ENCODE measurements around the gene DBNDD2. TPM values are rescaled to one million over a fixed set of nuclear protein-coding genes. Genes with fewer than 3 reads are reported as not detected.

DBNDD2 gene, protein sequence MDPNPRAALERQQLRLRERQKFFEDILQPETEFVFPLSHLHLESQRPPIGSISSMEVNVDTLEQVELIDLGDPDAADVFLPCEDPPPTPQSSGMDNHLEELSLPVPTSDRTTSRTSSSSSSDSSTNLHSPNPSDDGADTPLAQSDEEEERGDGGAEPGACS
- 10.9 and 13.1 TPM in 2 replicates for polyA plus RNA-seq (2013)

DNA sequence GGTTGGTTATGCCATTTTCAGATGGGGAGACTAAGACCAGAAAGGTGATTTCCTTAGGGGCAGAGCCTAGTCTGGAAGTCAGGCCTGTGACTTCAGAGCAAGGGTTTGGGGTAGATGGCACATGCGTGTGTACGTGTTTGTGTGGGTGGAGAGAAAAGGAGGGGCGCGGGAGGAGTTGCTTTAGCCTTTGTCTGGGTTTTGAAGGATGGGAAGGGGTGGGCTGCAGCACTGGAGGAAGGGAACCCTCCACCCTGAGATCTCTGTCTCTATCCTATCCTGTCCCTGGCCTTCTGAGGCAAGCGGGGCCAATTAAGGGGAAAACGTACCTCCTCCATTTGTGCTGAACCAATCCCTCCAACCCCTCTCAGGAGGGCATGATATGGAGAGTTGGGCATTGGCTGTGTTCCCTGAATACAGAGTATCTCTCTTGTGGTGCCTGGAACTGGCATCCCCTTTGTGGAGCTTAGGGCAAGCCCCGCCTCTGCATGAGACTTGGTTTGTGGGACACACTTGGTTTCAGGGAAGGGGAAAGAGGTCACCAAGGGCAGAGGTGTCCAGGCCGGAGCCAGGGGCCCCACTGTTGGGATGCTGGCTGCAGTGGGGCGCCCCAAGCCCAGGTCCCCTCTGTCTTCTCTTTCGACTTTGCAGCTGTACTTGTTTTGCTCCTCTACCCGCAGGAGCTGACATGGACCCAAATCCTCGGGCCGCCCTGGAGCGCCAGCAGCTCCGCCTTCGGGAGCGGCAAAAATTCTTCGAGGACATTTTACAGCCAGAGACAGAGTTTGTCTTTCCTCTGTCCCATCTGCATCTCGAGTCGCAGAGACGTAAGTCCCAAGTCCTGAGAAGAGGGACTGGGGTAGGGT is at the start of gene DBNDD2:
Gene DBNDD2 (plus strand): TSS at position 507 of the 863 bp plus-strand sequence. CDS start 179 bp downstream, at position 686.
- H3K4me3 ChIP-seq (ENCODE audit: low read depth, low read length) = peak within 1 kb of the TSS; percentile 76
- H3K14ac ChIP-seq (ENCODE audit: low read length) = no peak within 1 kb of the TSS
- H3K9me3 ChIP-seq (ENCODE audit: insufficient read depth, low read depth, low read length) = no peaks in the 10 kb centered on the region
- H2AFZ ChIP-seq (ENCODE audit: insufficient read depth, low read length, poor library complexity) = no peak within 1 kb of the TSS
- H3K79me2 ChIP-seq (ENCODE audit: control insufficient read depth, insufficient read depth, low read length, poor library complexity) = peaks cover 9% of the 10 kb centered on the region
- H3K79me1 ChIP-seq (ENCODE audit: low read length) = peaks cover 6% of the 10 kb centered on the region
- no CpG with 5 or more reads among the region's 21 CpGs for WGBS (ENCODE audit: extremely low coverage, insufficient coverage, insufficient read length)
- no peak within 1 kb of the TSS for H3K4ac ChIP-seq (ENCODE audit: low read depth, low read length)
- no peak within 1 kb of the TSS for H3K27ac ChIP-seq (ENCODE audit: low read depth, low read length)
- no peak within 1 kb of the TSS for H2BK120ac ChIP-seq (ENCODE audit: insufficient read depth, low read length, poor library complexity)
- H3K4me2 ChIP-seq (ENCODE audit: low read length) = peak within 1 kb of the TSS; percentile 99
- H2AK5ac ChIP-seq (ENCODE audit: low read length) = no peak within 1 kb of the TSS
- H2BK12ac ChIP-seq (ENCODE audit: low read length) = no peak within 1 kb of the TSS
- H3K4me1 ChIP-seq (ENCODE audit: control insufficient read depth in 1 of 2, insufficient read depth in 2 of 2, low read length in 2 of 2) = peaks cover 6 to 15% of the 10 kb centered on the region in 2 experiments
- peak within 1 kb of the TSS; percentile 10 for H3K9ac ChIP-seq (ENCODE audit: low read length)
- H3K36me3 ChIP-seq (ENCODE audit: control insufficient read depth in 1 of 2, insufficient read depth in 2 of 2, low read length in 2 of 2) = peaks cover 4 to 5% of the 10 kb centered on the region in 2 experiments
- no peak within 1 kb of the TSS for H3K18ac ChIP-seq (ENCODE audit: low read length)
- H2BK5ac ChIP-seq (ENCODE audit: low read depth, low read length, poor library complexity) = no peak within 1 kb of the TSS
- DNase-seq = peak in 1 of 2 donors; percentile 33
- H4K12ac ChIP-seq (ENCODE audit: low read depth, low read length) = no peak within 1 kb of the TSS
- H4K91ac ChIP-seq (ENCODE audit: low read depth, low read length) = peak within 1 kb of the TSS; percentile 79
- H3K23ac ChIP-seq (ENCODE audit: low read length) = no peak within 1 kb of the TSS
- H4K8ac ChIP-seq (ENCODE audit: low read depth, low read length) = no peak within 1 kb of the TSS
- H3K27me3 ChIP-seq (ENCODE audit: insufficient read depth, low read length) = peaks cover 7% of the 10 kb centered on the region

DNA sequence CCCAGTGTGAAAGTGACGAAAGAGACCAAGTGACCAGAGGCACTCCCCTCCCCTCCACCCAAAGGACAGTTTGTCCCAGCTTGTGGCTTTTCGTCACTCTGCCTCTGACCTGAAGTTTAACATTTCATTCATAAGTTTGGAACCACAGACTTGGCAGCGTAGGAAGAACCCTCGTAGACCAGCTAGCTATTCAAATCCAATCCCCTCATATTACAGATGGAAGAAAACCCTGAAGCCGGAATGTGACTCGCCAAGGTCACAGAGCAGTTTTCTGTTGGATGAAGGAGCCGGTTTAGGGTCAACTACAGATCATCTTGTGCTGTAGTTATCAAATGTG is 49.1 kb upstream of the DBNDD2 start:
- H3K79me2 ChIP-seq (ENCODE audit: control insufficient read depth, insufficient read depth, low read length, poor library complexity) = peaks cover 7% of the 10 kb centered on the region
- H3K14ac ChIP-seq (ENCODE audit: low read length) = peak overlapping the region; percentile 39
- peaks cover 26% of the 10 kb centered on the region for H3K79me1 ChIP-seq (ENCODE audit: low read length)
- H3K27ac ChIP-seq (ENCODE audit: low read depth, low read length) = peak overlapping the region; percentile 78
- H2AK5ac ChIP-seq (ENCODE audit: low read length) = peak overlapping the region; percentile 85
- no peak overlapping the region for H3K4ac ChIP-seq (ENCODE audit: low read depth, low read length)
- no peak overlapping the region for H3K4me2 ChIP-seq (ENCODE audit: low read length)
- H3K4me1 ChIP-seq (ENCODE audit: control insufficient read depth in 1 of 2, insufficient read depth in 2 of 2, low read length in 2 of 2) = peaks cover 29 to 31% of the 10 kb centered on the region in 2 experiments
- H4K8ac ChIP-seq (ENCODE audit: low read depth, low read length) = peak overlapping the region; percentile 39
- H3K36me3 ChIP-seq (ENCODE audit: control insufficient read depth in 1 of 2, insufficient read depth in 2 of 2, low read length in 2 of 2) = no peaks in the 10 kb centered on the region
- H3K27me3 ChIP-seq (ENCODE audit: insufficient read depth, low read length) = no peaks in the 10 kb centered on the region
- H2BK5ac ChIP-seq (ENCODE audit: low read depth, low read length, poor library complexity) = peak overlapping the region; percentile 88
- H3K18ac ChIP-seq (ENCODE audit: low read length) = peak overlapping the region; percentile 51
- no peak overlapping the region for H4K12ac ChIP-seq (ENCODE audit: low read depth, low read length)
- H3K9ac ChIP-seq (ENCODE audit: low read length) = no peak overlapping the region
- H3K23ac ChIP-seq (ENCODE audit: low read length) = no peak overlapping the region
- DNase-seq = no peak
- H3K4me3 ChIP-seq (ENCODE audit: low read depth, low read length) = no peak overlapping the region
- H2BK120ac ChIP-seq (ENCODE audit: insufficient read depth, low read length, poor library complexity) = peak overlapping the region; percentile 73
- peak overlapping the region; percentile 94 for H2BK12ac ChIP-seq (ENCODE audit: low read length)
- peak overlapping the region; percentile 92 for H4K91ac ChIP-seq (ENCODE audit: low read depth, low read length)
- H2AFZ ChIP-seq (ENCODE audit: insufficient read depth, low read length, poor library complexity) = no peak overlapping the region
- H3K9me3 ChIP-seq (ENCODE audit: insufficient read depth, low read depth, low read length) = no peaks in the 10 kb centered on the region
- WGBS (ENCODE audit: extremely low coverage, insufficient coverage, insufficient read length) = no CpG with 5 or more reads among the region's 7 CpGs

DNA sequence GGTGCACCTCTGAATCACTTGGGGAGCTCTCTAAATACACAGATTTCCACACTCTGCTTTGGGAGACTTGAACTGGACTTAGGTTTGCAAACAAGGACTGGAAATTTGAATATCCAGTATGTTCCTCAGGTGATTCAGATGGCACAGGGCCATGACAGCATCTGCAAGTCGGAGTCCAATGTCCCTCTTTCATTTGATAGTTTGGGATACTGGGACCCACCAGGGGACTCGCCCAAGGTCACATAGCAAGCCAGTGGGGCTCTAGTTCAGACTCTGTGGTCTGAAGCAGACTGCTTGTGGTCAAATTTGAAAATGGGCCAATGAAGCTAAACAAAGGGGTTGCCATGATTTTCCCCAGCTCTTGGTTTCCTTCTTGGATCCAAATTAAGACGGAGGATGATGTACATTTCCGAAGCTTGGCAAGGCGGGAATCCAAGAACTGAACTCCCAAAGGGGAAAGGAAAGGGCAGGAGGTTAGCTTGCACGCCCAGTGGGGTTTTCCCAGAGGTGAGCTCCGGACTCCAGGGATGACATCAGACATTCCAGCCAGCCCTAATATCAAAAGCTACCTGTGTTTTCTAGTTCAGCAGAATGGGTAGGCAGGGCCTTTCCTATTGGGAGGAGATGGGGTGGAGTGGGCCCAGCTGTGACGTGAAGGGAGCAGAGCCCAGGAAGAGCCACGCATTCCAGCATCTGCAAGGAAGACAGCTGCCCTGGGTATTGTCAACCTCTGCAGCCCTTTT is 48.5 kb upstream of the DBNDD2 start:
- DNase-seq = no peak
- no peak overlapping the region for H3K23ac ChIP-seq (ENCODE audit: low read length)
- H3K4me1 ChIP-seq (ENCODE audit: control insufficient read depth in 1 of 2, insufficient read depth in 2 of 2, low read length in 2 of 2) = peaks cover 31% of the 10 kb centered on the region in 2 experiments
- no peaks in the 10 kb centered on the region for H3K27me3 ChIP-seq (ENCODE audit: insufficient read depth, low read length)
- H2BK5ac ChIP-seq (ENCODE audit: low read depth, low read length, poor library complexity) = peak overlapping the region; percentile 88
- H3K4me3 ChIP-seq (ENCODE audit: low read depth, low read length) = no peak overlapping the region
- peak overlapping the region; percentile 33 for H3K4me2 ChIP-seq (ENCODE audit: low read length)
- peak overlapping the region; percentile 94 for H2BK12ac ChIP-seq (ENCODE audit: low read length)
- H3K27ac ChIP-seq (ENCODE audit: low read depth, low read length) = peak overlapping the region; percentile 93
- no peak overlapping the region for H4K12ac ChIP-seq (ENCODE audit: low read depth, low read length)
- peak overlapping the region; percentile 22 for H3K9ac ChIP-seq (ENCODE audit: low read length)
- H3K79me2 ChIP-seq (ENCODE audit: control insufficient read depth, insufficient read depth, low read length, poor library complexity) = peaks cover 8% of the 10 kb centered on the region
- H2AFZ ChIP-seq (ENCODE audit: insufficient read depth, low read length, poor library complexity) = no peak overlapping the region
- H3K79me1 ChIP-seq (ENCODE audit: low read length) = peaks cover 26% of the 10 kb centered on the region
- H4K91ac ChIP-seq (ENCODE audit: low read depth, low read length) = peak overlapping the region; percentile 92
- peak overlapping the region; percentile 62 for H3K14ac ChIP-seq (ENCODE audit: low read length)
- H3K36me3 ChIP-seq (ENCODE audit: control insufficient read depth in 1 of 2, insufficient read depth in 2 of 2, low read length in 2 of 2) = no peaks in the 10 kb centered on the region
- H2AK5ac ChIP-seq (ENCODE audit: low read length) = peak overlapping the region; percentile 69
- WGBS (ENCODE audit: extremely low coverage, insufficient coverage, insufficient read length) = no CpG with 5 or more reads among the region's 9 CpGs
- H4K8ac ChIP-seq (ENCODE audit: low read depth, low read length) = peak overlapping the region; percentile 39
- H3K4ac ChIP-seq (ENCODE audit: low read depth, low read length) = peak overlapping the region; percentile 80
- H3K9me3 ChIP-seq (ENCODE audit: insufficient read depth, low read depth, low read length) = no peaks in the 10 kb centered on the region
- peak overlapping the region; percentile 73 for H2BK120ac ChIP-seq (ENCODE audit: insufficient read depth, low read length, poor library complexity)
- peak overlapping the region; percentile 68 for H3K18ac ChIP-seq (ENCODE audit: low read length)

DNA sequence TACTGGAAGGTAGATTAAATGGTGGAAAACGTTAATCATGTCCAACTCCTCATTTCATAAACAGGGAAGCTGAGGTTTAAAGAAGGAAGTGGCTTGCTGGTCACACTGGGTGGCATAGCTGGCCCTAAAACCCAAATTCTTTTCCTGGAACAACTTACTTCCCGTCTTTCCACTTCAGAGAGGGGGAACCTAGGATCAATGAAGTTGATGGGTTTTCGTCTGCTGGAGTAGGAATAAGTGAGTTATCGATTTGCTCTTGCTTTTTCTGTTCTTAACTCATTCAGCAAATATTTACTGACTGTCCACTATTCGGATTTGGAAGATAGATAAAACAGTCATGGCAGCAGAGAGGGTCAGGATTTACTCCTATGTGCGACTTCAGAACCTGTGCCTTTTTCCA is 46.3 kb upstream of the DBNDD2 start:
- H3K79me2 ChIP-seq (ENCODE audit: control insufficient read depth, insufficient read depth, low read length, poor library complexity) = peaks cover 8% of the 10 kb centered on the region
- H3K4me2 ChIP-seq (ENCODE audit: low read length) = no peak overlapping the region
- no peak overlapping the region for H2BK12ac ChIP-seq (ENCODE audit: low read length)
- H3K36me3 ChIP-seq (ENCODE audit: control insufficient read depth in 1 of 2, insufficient read depth in 2 of 2, low read length in 2 of 2) = peaks cover 5 to 12% of the 10 kb centered on the region in 2 experiments
- no peak overlapping the region for H2BK120ac ChIP-seq (ENCODE audit: insufficient read depth, low read length, poor library complexity)
- no peak overlapping the region for H3K14ac ChIP-seq (ENCODE audit: low read length)
- no peak for DNase-seq
- no peak overlapping the region for H3K18ac ChIP-seq (ENCODE audit: low read length)
- no peak overlapping the region for H4K8ac ChIP-seq (ENCODE audit: low read depth, low read length)
- H3K4me3 ChIP-seq (ENCODE audit: low read depth, low read length) = no peak overlapping the region
- H2AK5ac ChIP-seq (ENCODE audit: low read length) = no peak overlapping the region
- no peak overlapping the region for H3K23ac ChIP-seq (ENCODE audit: low read length)
- H2AFZ ChIP-seq (ENCODE audit: insufficient read depth, low read length, poor library complexity) = no peak overlapping the region
- H2BK5ac ChIP-seq (ENCODE audit: low read depth, low read length, poor library complexity) = no peak overlapping the region
- WGBS (ENCODE audit: extremely low coverage, insufficient coverage, insufficient read length) = no CpG with 5 or more reads among the region's 6 CpGs
- peaks cover 26% of the 10 kb centered on the region for H3K79me1 ChIP-seq (ENCODE audit: low read length)
- peaks cover 27 to 31% of the 10 kb centered on the region in 2 experiments for H3K4me1 ChIP-seq (ENCODE audit: control insufficient read depth in 1 of 2, insufficient read depth in 2 of 2, low read length in 2 of 2)
- no peaks in the 10 kb centered on the region for H3K9me3 ChIP-seq (ENCODE audit: insufficient read depth, low read depth, low read length)
- H3K27me3 ChIP-seq (ENCODE audit: insufficient read depth, low read length) = no peaks in the 10 kb centered on the region
- no peak overlapping the region for H3K9ac ChIP-seq (ENCODE audit: low read length)
- no peak overlapping the region for H3K4ac ChIP-seq (ENCODE audit: low read depth, low read length)
- no peak overlapping the region for H4K12ac ChIP-seq (ENCODE audit: low read depth, low read length)
- no peak overlapping the region for H4K91ac ChIP-seq (ENCODE audit: low read depth, low read length)
- H3K27ac ChIP-seq (ENCODE audit: low read depth, low read length) = no peak overlapping the region

All from trophoblast cell (in vitro differentiated cells and primary cell).